NAMALWA (cell line): Measurements from ENCODE around the gene RMND5A.
A peak's percentile ranks its signal among the peaks of the same experiment; 100 is the strongest.

Experiments used
- DNase-seq: peaks from one replicate; pipeline ENCODE4 v3.0.0-alpha.2; 2015; ENCODE audit warnings: low spot score

Gene RMND5A

GRCh38 chr2:86791573-86791972, 71.5 kb downstream of the RMND5A start:
- DNase-seq: no peak

- DNase-seq: no peak
These were observed 73.7 kb downstream of the RMND5A start for GRCh38 chr2:86793752-86794151.

GRCh38 chr2:86794861-86795260, 74.8 kb downstream of the RMND5A start:
- DNase-seq: no peak

- DNase-seq: no peak
These were observed 80.9 kb downstream of the RMND5A start for GRCh38 chr2:86800856-86801567.

GRCh38 chr2:86806059-86806857, 86.2 kb downstream of the RMND5A start:
- DNase-seq: no peak

GRCh38 chr2:86807133-86807467, 87.0 kb downstream of the RMND5A start:
- DNase-seq: no peak

GRCh38 chr2:86807468-86808275, 87.6 kb downstream of the RMND5A start:
- no peak for DNase-seq

GRCh38 chr2:86808315-86809161, 88.4 kb downstream of the RMND5A start:
- peak; percentile 90 for DNase-seq

- DNase-seq: no peak
These were observed 89.5 kb downstream of the RMND5A start for GRCh38 chr2:86809481-86810121.

- no peak for DNase-seq
These were observed 95.5 kb downstream of the RMND5A start for GRCh38 chr2:86815611-86816010.

GRCh38 chr2:86818114-86818801, 98.2 kb downstream of the RMND5A start:
- DNase-seq: no peak

- DNase-seq: no peak
These were observed 98.9 kb downstream of the RMND5A start for GRCh38 chr2:86818957-86819356.

GRCh38 chr2:86821306-86821705, 101.2 kb downstream of the RMND5A start:
- DNase-seq: no peak

- DNase-seq: no peak
These were observed 101.8 kb downstream of the RMND5A start for GRCh38 chr2:86821842-86822241.

GRCh38 chr2:86822668-86823345, 102.7 kb downstream of the RMND5A start:
- DNase-seq: no peak

GRCh38 chr2:86825036-86825692, 105.1 kb downstream of the RMND5A start:
- no peak for DNase-seq

- no peak for DNase-seq
These were observed 105.7 kb downstream of the RMND5A start for GRCh38 chr2:86825693-86826381.

- no peak for DNase-seq
These were observed 106.9 kb downstream of the RMND5A start for GRCh38 chr2:86826951-86827350.
